IPS-18c (cell line): Measurements from ENCODE around the gene CD9.

ENCODE experiments used
- H3K4me3 ChIP-seq: 2 replicates; pipeline ENCODE4 v1.7.0; 2013; ENCODE audit warnings: low read depth, mild to moderate bottlenecking, low read length, moderate library complexity; ENCODE audit not compliant: insufficient read depth
- H3K9me3 ChIP-seq: one replicate; pipeline ENCODE4 v1.6.1; 2013; ENCODE audit warnings: mild to moderate bottlenecking, low read length, moderate library complexity; ENCODE audit not compliant: control insufficient read depth, insufficient read depth

CD9 gene

GRCh38 chr12:6253278-6253677, 53.1 kb downstream of the CD9 start:
- Histone ChIP-seq H3K9me3 (no peaks in the 10 kb centered on the region), H3K4me3 (no peak overlapping the region)

- Histone ChIP-seq H3K9me3 (no peaks in the 10 kb centered on the region), H3K4me3 (no peak overlapping the region)
Measured at GRCh38 chr12:6254491-6254890, 54.3 kb downstream of the CD9 start.

- Histone ChIP-seq H3K4me3 (no peak overlapping the region), H3K9me3 (no peaks in the 10 kb centered on the region)
Measured at GRCh38 chr12:6257007-6257406, 56.8 kb downstream of the CD9 start.

- Histone ChIP-seq H3K4me3 (no peak overlapping the region), H3K9me3 (no peaks in the 10 kb centered on the region)
Measured at GRCh38 chr12:6262211-6262610, 62.0 kb downstream of the CD9 start.

- Histone ChIP-seq H3K9me3 (no peaks in the 10 kb centered on the region), H3K4me3 (no peak overlapping the region)
Measured at GRCh38 chr12:6262623-6263022, 62.4 kb downstream of the CD9 start.

GRCh38 chr12:6263931-6264330, 63.7 kb downstream of the CD9 start:
- Histone ChIP-seq H3K4me3 (no peak overlapping the region), H3K9me3 (no peaks in the 10 kb centered on the region)

GRCh38 chr12:6264402-6265037, 64.3 kb downstream of the CD9 start:
- no peak overlapping the region for H3K4me3 ChIP-seq

GRCh38 chr12:6265038-6265405, 64.8 kb downstream of the CD9 start:
- no peak overlapping the region for H3K4me3 ChIP-seq
- H3K9me3 ChIP-seq = no peaks in the 10 kb centered on the region

More at GRCh38 chr12:6264402-6265037, 64.3 kb downstream of the CD9 start:
- no peaks in the 10 kb centered on the region for H3K9me3 ChIP-seq

GRCh38 chr12:6266541-6266966, 66.4 kb downstream of the CD9 start:
- H3K9me3 ChIP-seq = no peaks in the 10 kb centered on the region
- H3K4me3 ChIP-seq = no peak overlapping the region

GRCh38 chr12:6266971-6267721, 66.9 kb downstream of the CD9 start:
- H3K4me3 ChIP-seq = no peak overlapping the region
- H3K9me3 ChIP-seq = no peaks in the 10 kb centered on the region

GRCh38 chr12:6268484-6269157, 68.4 kb downstream of the CD9 start:
- peak overlapping the region; percentile 34; the same call in 1 of the 2 replicates for H3K4me3 ChIP-seq

GRCh38 chr12:6269986-6270385, 69.8 kb downstream of the CD9 start:
- H3K4me3 ChIP-seq = no peak overlapping the region
- no peaks in the 10 kb centered on the region for H3K9me3 ChIP-seq

More at GRCh38 chr12:6268484-6269157, 68.4 kb downstream of the CD9 start:
- no peaks in the 10 kb centered on the region for H3K9me3 ChIP-seq

- Histone ChIP-seq H3K4me3 (no peak overlapping the region), H3K9me3 (no peaks in the 10 kb centered on the region)
Measured at GRCh38 chr12:6271281-6271680, 71.1 kb downstream of the CD9 start.

- no peak overlapping the region; the same call in 1 of the 2 replicates for H3K4me3 ChIP-seq
- no peaks in the 10 kb centered on the region for H3K9me3 ChIP-seq
Measured at GRCh38 chr12:6272300-6273204, 72.4 kb downstream of the CD9 start.

- Histone ChIP-seq H3K4me3 (no peak overlapping the region), H3K9me3 (no peaks in the 10 kb centered on the region)
Measured at GRCh38 chr12:6273205-6273540, 73.0 kb downstream of the CD9 start.

GRCh38 chr12:6273541-6274230, 73.5 kb downstream of the CD9 start:
- Histone ChIP-seq H3K9me3 (no peaks in the 10 kb centered on the region), H3K4me3 (no peak overlapping the region)
